Keratinocyte (primary cell): ENCODE results near the gene TMIGD2. TPM values are rescaled to one million over a fixed set of nuclear protein-coding genes. Genes with fewer than 3 reads are reported as not detected.
A peak's percentile ranks its signal among the peaks of the same experiment; 100 is the strongest.

ENCODE experiments used
- DNase-seq: peaks from one replicate; pipeline ENCODE4 v3.0.0-alpha.2; 2011; ENCODE audit warnings: low read depth, missing footprints, low spot score
- FAIRE-seq: peaks from 2 replicates; lab custom pipeline; 2011; peaks lifted over from hg19 to GRCh38; lab: Jason Lieb, UNC
- H2AFZ ChIP-seq: 2 replicates; pipeline ENCODE4 v1.6.0; 2012; ENCODE audit warnings: low read length, control low read depth, inconsistent platforms; ENCODE audit not compliant: control insufficient read depth
- H3K27ac ChIP-seq: 2 replicates; pipeline ENCODE4 v1.5.1; 2011; ENCODE audit warnings: low read length; ENCODE audit not compliant: control insufficient read depth, insufficient read depth
- H3K27me3 ChIP-seq: 3 replicates; pipeline ENCODE4 v1.6.0; 2011; ENCODE audit warnings: low read length; ENCODE audit not compliant: control insufficient read depth, insufficient read depth; ENCODE audit errors: extremely low read depth
- H3K36me3 ChIP-seq, 2 experiments: 2 replicates in 1 of 2; 3 replicates in 1 of 2; pipeline ENCODE4 v1.5.1; 2011; ENCODE audit warnings: low read length in 2 of 2, mild to moderate bottlenecking in 1 of 2; ENCODE audit not compliant: control insufficient read depth in 2 of 2, insufficient read depth in 2 of 2; ENCODE audit errors: extremely low read depth in 1 of 2
- H3K4me1 ChIP-seq: 3 replicates; pipeline ENCODE4 v1.5.1; 2011; ENCODE audit warnings: low read length; ENCODE audit not compliant: control insufficient read depth, insufficient read depth; ENCODE audit errors: extremely low read depth
- H3K4me2 ChIP-seq: 3 replicates; pipeline ENCODE4 v1.6.0; 2011; ENCODE audit warnings: low read depth, low read length; ENCODE audit not compliant: control insufficient read depth, insufficient read depth; ENCODE audit errors: extremely low read depth
- H3K4me3 ChIP-seq, 3 experiments: fragments of 200-600 bp in 1 of 3; sonication (generic) in 1 of 3; 2 replicates in 2 of 3; 3 replicates in 1 of 3; pipeline ENCODE4 v1.5.1; 2011 to 2016; ENCODE audit warnings: low read length in 3 of 3, mild to moderate bottlenecking in 3 of 3, control low read depth in 2 of 3, inconsistent platforms in 1 of 3, low read depth in 1 of 3, mixed read lengths in 1 of 3, mixed run types in 1 of 3, moderate library complexity in 1 of 3; ENCODE audit not compliant: control insufficient read depth in 2 of 3, insufficient read depth in 2 of 3; ENCODE audit errors: extremely low read depth in 1 of 3
- H3K79me2 ChIP-seq: 2 replicates; pipeline ENCODE4 v1.6.0; 2012; ENCODE audit warnings: low read length; ENCODE audit not compliant: control insufficient read depth, insufficient read depth
- H3K9ac ChIP-seq: 3 replicates; pipeline ENCODE4 v1.6.0; 2011; ENCODE audit warnings: low read length; ENCODE audit not compliant: control insufficient read depth, insufficient read depth; ENCODE audit errors: extremely low read depth
- H3K9me1 ChIP-seq: 3 replicates; pipeline ENCODE4 v1.6.0; 2011; ENCODE audit warnings: low read length; ENCODE audit not compliant: control insufficient read depth, insufficient read depth; ENCODE audit errors: extremely low read depth
- H3K9me3 ChIP-seq: 2 replicates; pipeline ENCODE4 v1.5.1; 2012; ENCODE audit warnings: low read depth, low read length; ENCODE audit not compliant: control insufficient read depth
- H4K20me1 ChIP-seq: 3 replicates; pipeline ENCODE4 v1.6.0; 2011; ENCODE audit warnings: low read length; ENCODE audit not compliant: control insufficient read depth, insufficient read depth; ENCODE audit errors: extremely low read depth
- CTCF ChIP-seq, 3 experiments: IDR thresholded peaks in 1 of 3; conservative IDR thresholded peaks in 1 of 3; optimal IDR thresholded peaks in 1 of 3; 2 replicates in 2 of 3; 3 replicates in 1 of 3; pipeline versions ENCODE3 to v1.5.1; 2011; ENCODE audit warnings: low read length in 3 of 3, mild to moderate bottlenecking in 3 of 3, moderate library complexity in 2 of 3, control low read depth in 1 of 3, inconsistent platforms in 1 of 3; ENCODE audit not compliant: insufficient read depth in 2 of 3; ENCODE audit errors: extremely low read depth in 1 of 3
- EZH2 ChIP-seq: IDR thresholded peaks from one replicate; pipeline ENCODE4 v1.6.1; 2012; ENCODE audit warnings: inconsistent platforms, mild to moderate bottlenecking, low read length, moderate library complexity
- dilution Hi-C: fragments of 300-500 bp; cut with MboI; formaldehyde crosslinking; loops from one replicate; pipeline ENCODE4 v1.7.0; 2020; ENCODE audit warnings: low sequenced_read_pairs; ENCODE audit not compliant: extremely low pct_ligation_motif_present
- polyA plus RNA-seq, 5 experiments: library from polyadenylated mRNA; depleted of rRNA in 3 of 5; stranded (reverse) in 3 of 5; stranded (forward) in 1 of 5; unstranded in 1 of 5; fragments of >200 nt; gene quantifications; 1 replicate in 1 of 5; 2 replicates in 3 of 5; 3 replicates in 1 of 5; pipeline versions ENCODE4 v1.2.1 to v1.2.3, GENCODE V29; 2011 to 2012; ENCODE audit warnings: missing spikeins in 2 of 5, low read depth in 1 of 5, low replicate concordance in 1 of 5

TMIGD2 gene
- polyA plus RNA-seq, 1 donor (not counting 4 experiments of a cell fraction or from before 2014, with no cell fraction given): not detected

- H3K9me1 ChIP-seq: no peaks in the 10 kb centered on the region
- FAIRE-seq (no peak), DNase-seq (no peak)
- TF ChIP-seq EZH2 (no peak), CTCF (optimal IDR thresholded peaks at IDR 0.05 in 1 of 3, IDR thresholded peaks at IDR 0.05 in 1 of 3, conservative IDR thresholded peaks at IDR 0.05 in 1 of 3; ENCODE audit: extremely low read depth in 1 of 3, insufficient read depth in 2 of 3, low read length in 3 of 3) (no peak)
- H3K36me3 ChIP-seq: no peaks in the 10 kb centered on the region
- dilution Hi-C loops: no loop called here
- peak within 1 kb of the TSS; percentile 37 for H3K4me2 ChIP-seq
- H3K27ac ChIP-seq: no peak within 1 kb of the TSS
- no peak within 1 kb of the TSS for H2AFZ ChIP-seq
- no peak within 1 kb of the TSS for H3K9ac ChIP-seq
- H4K20me1 ChIP-seq: no peaks in the 10 kb centered on the region
- no peak within 1 kb of the TSS for H3K4me3 ChIP-seq
- no peaks in the 10 kb centered on the region for H3K9me3 ChIP-seq
- no peaks in the 10 kb centered on the region for H3K4me1 ChIP-seq
- H3K79me2 ChIP-seq: no peaks in the 10 kb centered on the region
- H3K27me3 ChIP-seq: no peaks in the 10 kb centered on the region
Observed at GRCh38 chr19:4304538-4305256, 2.5 kb upstream of the TMIGD2 start, which contains the start of gene FSD1. FSD1 (plus strand) TSS chr19:4304598; CDS start chr19:4304747, 149 bp downstream.

- no peaks in the 10 kb centered on the region for H3K9me1 ChIP-seq
- H3K9ac ChIP-seq: no peak overlapping the region
- H3K4me3 ChIP-seq: no peak overlapping the region
- no peaks in the 10 kb centered on the region for H3K36me3 ChIP-seq
- FAIRE-seq (no peak), DNase-seq (no peak)
- no peaks in the 10 kb centered on the region for H3K4me1 ChIP-seq
- no peaks in the 10 kb centered on the region for H4K20me1 ChIP-seq
- TF ChIP-seq EZH2 (no peak), CTCF (optimal IDR thresholded peaks at IDR 0.05 in 1 of 3, IDR thresholded peaks at IDR 0.05 in 1 of 3, conservative IDR thresholded peaks at IDR 0.05 in 1 of 3; ENCODE audit: extremely low read depth in 1 of 3, insufficient read depth in 2 of 3, low read length in 3 of 3) (no peak)
- peak overlapping the region; percentile 37 for H3K4me2 ChIP-seq
- H2AFZ ChIP-seq: no peak overlapping the region
- no peaks in the 10 kb centered on the region for H3K27me3 ChIP-seq
- no peaks in the 10 kb centered on the region for H3K9me3 ChIP-seq
- no peaks in the 10 kb centered on the region for H3K79me2 ChIP-seq
- H3K27ac ChIP-seq: no peak overlapping the region
- dilution Hi-C loops: no loop called here
Observed at GRCh38 chr19:4303819-4304537, 1.8 kb upstream of the TMIGD2 start.
